Head of caudate nucleus (tissue), 42 donors: ENCODE results near the gene ALPK3.
"Not testable (repeated sequence)": the region's sequence is repeated elsewhere in the genome, so short reads cannot be mapped to it uniquely, and the experiment has no call there.

ENCODE experiments used
- DNase-seq, 42 donors: peaks; one replicate each; pipeline versions ENCODE4 v3.0.0 to v3.0.0-alpha.2; 2020 to 2021; ENCODE audit warnings: mixed read lengths in 7 of 42
- intact Hi-C: fragments of 100-400 bp; cut with DNase I; formaldehyde crosslinking; loops from one replicate; pipeline ENCODE4 v1.15.0; 2022

Gene ALPK3

DNA sequence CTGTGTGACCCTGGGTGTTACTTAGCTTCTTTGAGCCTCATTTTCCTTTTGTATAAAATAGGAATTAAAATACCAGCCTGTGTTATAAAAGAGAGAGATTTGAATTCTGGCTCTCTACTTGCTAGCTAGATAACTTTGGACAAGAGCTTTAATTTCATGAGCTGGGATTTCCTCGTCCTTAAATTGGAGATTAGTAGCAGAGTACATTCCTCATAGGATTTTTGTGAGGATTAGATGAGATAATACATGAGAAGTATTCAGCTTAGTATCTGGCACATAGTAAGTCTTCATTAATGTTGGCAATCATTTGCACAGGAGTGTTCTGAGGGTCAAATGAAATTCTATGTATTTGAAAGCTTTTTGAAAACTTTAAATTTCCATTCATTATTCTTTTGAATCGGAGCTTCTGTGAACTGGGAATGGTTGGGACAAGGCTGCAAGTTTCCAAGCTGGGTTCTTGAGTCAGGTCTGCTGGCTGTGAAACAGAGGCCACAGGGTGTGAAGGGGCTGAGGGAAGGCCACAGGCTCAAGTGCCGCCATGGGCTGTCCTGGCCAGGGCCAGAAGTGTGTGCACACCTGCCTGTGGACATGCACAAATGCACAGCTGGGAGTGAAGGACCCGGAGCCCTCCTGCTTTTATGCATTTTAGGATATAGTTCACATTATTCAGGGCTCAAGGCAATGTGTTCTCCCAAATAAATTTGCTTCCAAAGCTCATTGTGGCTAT lies 17.2 kb downstream of the ALPK3 start:
- no peak for DNase-seq
- intact Hi-C loops, result no loop called here

- DNase-seq, result no peak
- intact Hi-C loops, result no loop called here
Observed at GRCh38 chr15:84834969-84835368, 17.8 kb downstream of the ALPK3 start.

GRCh38 chr15:84835661-84836337 lies 18.6 kb downstream of the ALPK3 start:
- DNase-seq, result no peak

DNA sequence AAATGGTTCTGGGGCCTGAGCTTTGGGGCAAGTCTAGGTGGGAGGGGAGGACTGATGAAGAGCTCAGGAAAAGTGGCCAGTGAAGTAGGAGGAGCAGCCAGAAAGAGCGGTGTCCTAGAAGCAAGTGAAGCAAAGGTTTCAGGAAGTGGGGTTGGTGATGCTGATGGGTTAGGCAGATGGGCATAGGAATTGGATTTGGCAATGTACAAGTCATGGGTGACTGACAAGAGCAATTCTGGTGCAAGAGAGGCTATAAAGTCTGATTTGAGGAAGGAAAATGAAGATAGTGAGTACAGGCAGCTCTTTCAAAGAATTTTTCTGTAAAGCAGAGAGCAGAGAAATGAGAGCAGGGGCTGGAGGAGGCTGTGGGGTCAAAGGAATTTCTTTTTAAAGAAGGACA lies 19.7 kb downstream of the ALPK3 start:
- no peak for DNase-seq
- intact Hi-C loops, result no loop called here

More at GRCh38 chr15:84835661-84836337, 18.6 kb downstream of the ALPK3 start:
- intact Hi-C loops, result no loop called here

DNA sequence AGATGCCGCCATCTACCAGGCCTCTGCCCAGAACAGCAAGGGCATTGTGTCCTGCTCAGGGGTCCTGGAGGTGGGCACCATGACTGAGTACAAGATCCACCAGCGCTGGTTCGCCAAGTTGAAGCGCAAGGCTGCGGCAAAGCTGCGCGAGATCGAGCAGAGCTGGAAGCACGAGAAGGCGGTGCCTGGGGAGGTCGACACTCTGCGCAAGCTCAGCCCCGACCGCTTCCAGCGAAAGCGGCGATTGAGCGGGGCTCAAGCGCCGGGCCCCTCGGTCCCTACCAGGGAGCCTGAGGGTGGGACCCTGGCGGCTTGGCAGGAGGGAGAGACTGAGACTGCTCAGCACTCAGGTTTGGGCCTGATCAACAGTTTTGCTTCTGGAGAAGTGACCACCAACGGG lies 22.6 kb downstream of the ALPK3 start:
- intact Hi-C loops, result no loop called here
- DNase-seq, result no peak

- intact Hi-C loops, result no loop called here
- no peak for DNase-seq
Observed at GRCh38 chr15:84840255-84840654, 23.1 kb downstream of the ALPK3 start.

DNA sequence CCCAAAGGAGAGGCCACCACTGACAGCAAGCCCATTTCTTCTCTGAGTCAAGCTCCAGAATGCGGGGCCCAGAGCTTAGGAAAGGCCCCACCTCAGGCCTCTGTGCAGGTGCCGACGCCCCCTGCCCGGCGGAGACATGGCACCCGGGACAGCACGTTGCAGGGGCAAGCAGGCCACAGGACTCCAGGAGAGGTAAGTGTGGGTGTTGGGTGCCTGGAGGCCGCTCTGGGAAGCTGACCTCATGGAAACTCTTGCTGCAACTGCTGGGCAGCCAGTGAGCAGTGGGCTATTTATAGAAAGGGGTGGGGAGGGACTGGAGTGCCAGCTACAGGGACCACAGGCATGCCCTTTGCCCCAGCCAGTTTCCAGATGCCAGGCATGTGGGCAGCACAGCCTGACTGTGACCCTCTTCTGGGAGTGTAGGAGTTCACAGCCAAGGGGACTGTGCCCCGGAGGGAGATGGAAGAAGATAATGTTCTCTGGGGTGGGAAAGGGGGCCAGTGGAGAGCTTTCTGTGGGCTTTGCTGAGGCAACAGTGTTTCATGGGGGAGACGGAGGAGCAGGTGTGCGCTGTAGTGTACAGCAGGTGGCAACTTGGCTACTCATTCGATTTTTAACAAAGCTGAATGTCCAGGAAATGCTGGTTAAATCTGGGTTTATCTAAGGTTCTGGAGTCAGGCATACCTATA lies 23.7 kb downstream of the ALPK3 start:
- no peak for DNase-seq
- intact Hi-C loops, result no loop called here

DNA sequence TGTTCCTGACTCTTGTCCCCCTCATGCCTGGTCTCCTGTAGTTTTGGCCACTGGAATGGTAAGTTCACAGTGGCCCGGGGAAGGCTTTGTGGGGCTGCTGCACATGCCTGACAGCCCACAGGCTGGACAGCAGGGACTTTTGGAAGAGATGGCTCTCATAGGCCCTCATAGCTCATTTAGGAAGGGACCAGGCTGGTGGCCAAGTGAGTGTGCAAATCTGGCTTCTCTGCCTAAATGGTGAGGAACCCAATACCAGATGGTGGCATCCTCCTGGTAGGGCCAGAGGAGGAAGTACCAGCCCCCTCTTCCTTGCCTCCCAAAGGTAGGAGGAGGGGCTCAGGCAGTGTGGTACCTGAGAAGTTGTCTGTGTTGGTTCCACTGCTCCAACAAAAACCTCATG lies 25.6 kb downstream of the ALPK3 start:
- no peak for DNase-seq
- intact Hi-C loops, result no loop called here

GRCh38 chr15:84844964-84845363 lies 27.8 kb downstream of the ALPK3 start:
- no peak for DNase-seq
- intact Hi-C loops, result no loop called here

GRCh38 chr15:84845631-84846030 lies 28.5 kb downstream of the ALPK3 start:
- intact Hi-C loops, result not testable (repeated sequence)
- DNase-seq, result peak in 36 of 42 donors; percentile 15 to 76 (median 44)

DNA sequence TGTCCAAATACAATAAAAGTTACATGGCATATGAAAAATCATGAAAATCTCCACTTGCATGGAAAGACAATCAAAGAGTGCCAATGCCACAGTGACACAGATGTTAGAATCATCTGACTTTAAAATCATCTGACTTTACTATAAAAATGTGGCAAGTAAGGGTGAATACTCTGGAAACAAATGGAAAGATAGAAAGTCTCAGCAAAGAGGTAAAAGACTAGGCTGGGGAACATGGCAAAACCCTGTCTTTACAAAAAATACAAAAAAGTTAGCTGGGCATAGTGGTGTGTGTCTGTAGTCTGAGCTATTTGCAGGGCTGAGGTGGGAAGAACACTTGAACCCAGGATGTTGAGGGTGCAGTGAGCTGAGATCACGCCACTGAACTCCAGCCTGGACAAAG lies 29.1 kb downstream of the ALPK3 start:
- intact Hi-C loops, result no loop called here
- DNase-seq, result no peak

DNA sequence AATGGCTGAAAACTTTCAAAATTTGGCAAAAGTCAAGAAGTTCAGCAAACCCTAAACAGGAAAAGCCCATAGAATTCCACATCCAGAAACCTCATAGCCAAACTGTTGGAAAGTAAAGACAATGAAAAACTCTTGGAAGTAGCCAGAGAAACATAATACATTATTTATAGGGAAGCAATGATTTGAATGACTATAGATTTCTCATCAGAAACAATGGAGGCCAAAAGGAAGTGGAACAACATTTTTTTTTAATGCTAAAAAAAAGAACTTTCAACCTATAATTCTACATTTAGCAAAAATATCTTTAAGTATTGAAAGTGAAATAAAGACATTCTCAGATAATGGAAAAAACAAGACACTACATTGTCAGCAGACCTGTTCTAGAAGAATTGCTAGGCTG lies 30.2 kb downstream of the ALPK3 start:
- intact Hi-C loops, result no loop called here
- no peak for DNase-seq

DNA sequence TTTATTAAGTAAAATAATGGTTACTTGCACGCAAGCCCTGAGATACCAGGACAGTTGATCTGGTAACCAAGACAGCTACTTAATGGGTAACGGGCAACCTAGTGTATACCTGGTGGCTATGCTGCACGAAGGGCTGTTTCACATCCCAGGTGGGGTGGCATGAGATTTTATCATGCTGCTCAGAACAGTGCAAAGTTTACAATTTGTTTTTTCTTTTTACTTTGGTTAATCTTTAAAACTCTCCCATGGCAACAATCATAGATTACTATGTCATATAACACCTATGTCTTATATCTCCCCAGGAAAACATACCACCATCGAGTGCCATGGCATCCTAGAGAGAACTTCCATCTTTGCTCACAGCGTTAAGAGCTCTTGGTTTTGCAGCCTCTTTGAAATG lies 35.1 kb downstream of the ALPK3 start:
- DNase-seq, result no peak
- intact Hi-C loops, result no loop called here

DNA sequence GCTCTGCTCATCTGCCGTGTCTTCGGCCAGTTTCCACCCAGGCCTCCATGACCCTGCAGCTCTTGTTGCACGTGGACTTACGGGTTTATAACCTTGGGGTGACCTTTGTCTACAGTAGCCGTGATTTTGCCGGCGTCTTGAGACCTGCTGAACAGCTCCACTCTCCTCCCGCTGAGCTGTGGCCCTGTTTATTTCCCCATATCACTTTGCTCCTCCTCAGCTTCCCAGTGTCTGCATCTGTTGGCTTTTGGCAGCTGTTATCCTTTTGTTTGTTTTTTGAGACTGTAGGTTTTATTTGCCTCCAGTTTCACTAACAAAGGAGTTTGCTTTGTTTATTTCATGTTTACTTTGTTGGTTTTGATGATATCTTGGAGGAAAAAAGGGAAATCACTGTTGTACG lies 38.0 kb downstream of the ALPK3 start:
- intact Hi-C loops, result no loop called here
- no peak for DNase-seq

DNA sequence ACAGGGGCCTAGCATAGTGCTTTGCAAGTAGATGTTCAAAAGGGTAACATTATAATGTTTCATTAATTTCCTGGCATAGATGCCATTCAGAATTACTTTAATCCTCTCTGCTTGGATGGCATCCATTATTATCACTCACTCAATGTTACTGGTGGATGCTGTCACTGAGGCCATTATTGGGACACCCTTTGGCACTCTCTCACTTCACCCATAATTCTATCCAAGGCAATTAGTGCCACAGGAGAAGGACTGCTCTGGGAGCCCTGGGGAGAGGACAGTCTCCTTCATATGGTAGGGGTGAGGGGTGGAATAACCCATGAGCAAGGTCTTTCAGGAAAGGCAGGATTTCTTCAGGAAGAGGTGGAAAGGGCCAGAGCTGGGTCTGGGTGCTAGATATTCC lies 38.6 kb downstream of the ALPK3 start:
- intact Hi-C loops, result no loop called here
- no peak for DNase-seq

DNA sequence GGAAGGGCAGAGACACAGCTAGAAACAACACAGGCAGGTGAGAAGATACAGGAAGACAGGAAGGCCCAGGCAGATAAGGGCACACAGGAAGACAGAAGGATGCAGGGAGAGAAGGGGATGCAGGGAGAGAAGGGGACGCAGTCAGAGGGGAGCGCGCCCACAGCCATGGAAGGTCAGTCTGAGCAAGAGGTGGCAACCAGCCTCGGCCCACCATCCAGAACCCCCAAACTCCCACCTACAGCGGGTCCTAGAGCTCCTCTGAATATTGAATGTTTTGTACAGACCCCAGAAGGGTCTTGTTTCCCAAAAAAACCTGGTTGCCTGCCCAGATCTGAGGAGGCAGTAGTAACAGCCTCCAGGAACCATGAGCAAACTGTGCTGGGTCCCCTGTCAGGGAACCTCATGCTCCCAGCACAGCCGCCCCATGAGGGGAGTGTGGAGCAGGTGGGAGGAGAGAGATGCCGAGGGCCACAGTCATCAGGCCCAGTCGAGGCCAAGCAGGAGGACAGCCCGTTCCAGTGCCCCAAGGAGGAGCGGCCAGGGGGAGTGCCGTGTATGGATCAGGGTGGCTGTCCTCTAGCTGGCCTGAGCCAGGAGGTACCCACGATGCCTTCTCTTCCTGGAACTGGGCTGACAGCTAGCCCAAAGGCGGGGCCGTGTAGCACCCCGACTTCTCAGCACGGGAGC lies 39.7 kb downstream of the ALPK3 start:
- intact Hi-C loops, result no loop called here
- no peak for DNase-seq

DNA sequence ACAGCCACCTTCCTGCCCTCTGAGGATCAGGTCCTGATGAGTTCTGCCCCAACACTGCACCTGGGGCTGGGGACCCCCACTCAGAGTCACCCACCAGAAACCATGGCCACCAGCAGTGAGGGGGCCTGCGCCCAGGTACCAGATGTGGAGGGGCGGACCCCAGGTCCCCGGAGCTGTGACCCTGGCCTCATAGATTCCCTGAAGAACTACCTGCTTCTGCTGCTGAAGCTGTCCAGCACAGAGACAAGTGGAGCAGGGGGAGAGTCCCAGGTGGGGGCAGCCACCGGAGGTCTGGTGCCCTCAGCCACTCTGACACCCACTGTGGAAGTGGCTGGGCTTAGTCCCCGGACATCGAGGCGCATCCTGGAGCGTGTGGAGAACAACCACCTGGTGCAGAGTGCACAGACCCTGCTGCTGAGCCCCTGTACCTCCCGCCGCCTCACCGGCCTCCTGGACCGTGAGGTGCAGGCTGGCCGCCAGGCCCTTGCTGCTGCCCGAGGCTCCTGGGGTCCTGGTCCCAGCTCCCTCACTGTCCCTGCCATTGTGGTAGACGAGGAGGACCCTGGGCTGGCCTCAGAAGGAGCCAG lies 40.4 kb downstream of the ALPK3 start:
- intact Hi-C loops, result no loop called here
- DNase-seq, result no peak

DNA sequence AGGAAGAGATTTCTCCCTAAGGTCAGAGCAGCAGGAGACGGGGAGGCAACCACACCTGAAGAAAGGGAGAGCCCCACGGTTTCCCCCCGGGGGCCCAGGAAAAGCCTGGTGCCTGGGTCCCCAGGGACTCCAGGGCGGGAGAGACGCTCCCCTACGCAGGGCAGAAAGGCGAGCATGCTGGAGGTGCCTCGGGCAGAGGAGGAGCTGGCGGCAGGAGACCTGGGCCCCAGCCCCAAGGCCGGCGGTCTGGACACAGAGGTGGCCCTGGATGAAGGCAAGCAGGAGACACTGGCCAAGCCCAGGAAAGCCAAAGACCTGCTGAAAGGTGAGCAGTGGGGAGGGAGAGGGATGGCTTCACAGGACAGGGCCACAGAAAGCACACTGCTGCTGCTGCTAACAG lies 41.1 kb downstream of the ALPK3 start:
- intact Hi-C loops, result no loop called here
- peak in 1 of 42 donors; percentile 26 for DNase-seq

DNA sequence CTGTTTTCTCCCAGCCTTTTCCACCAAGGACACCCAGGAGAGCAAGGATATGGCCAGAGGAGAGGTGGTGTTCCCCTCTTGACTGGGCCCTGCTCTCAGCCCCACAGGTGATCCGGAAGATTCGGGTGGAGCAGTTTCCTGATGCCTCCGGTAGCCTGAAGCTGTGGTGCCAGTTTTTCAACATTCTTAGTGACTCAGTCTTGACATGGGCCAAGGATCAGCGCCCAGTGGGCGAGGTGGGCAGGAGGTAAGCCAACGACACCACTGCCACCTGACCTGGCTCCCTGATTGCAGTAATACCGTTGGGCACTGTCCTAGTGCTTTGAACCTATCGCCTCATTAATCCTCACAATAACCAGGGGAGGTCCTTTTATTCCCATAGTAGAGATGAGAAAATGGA lies 42.0 kb downstream of the ALPK3 start:
- no peak for DNase-seq
- intact Hi-C loops, result no loop called here

DNA sequence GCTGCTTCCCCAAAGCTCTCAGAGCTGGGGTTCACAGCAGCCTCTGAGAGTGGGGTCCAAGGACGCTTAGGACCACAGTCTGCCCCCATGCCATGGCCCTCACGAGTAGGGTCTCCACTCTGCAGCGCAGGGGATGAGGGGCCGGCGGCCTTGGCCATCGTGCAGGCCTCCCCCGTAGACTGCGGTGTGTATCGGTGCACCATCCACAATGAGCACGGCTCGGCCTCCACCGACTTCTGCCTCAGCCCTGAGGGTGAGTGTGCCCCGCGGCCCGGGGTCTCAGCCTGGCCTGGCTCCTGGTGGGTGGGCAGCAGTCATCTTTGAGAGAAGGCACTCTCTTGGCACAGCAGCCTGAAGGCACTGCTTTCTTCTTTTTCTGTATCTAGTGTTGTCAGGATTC lies 42.5 kb downstream of the ALPK3 start:
- intact Hi-C loops, result no loop called here
- DNase-seq, result no peak
